SH-SY5Y (cell line): Measurements from ENCODE around the gene STOM.

Experiments used
- GATA2 ChIP-seq: IDR thresholded peaks from 2 replicates; pipeline ENCODE4 v1.6.1; 2011; ENCODE audit warnings: mild to moderate bottlenecking, low read depth, low read length
- GATA3 ChIP-seq: IDR thresholded peaks from 2 replicates; pipeline ENCODE4 v1.6.1; 2011; ENCODE audit warnings: low read depth, mild to moderate bottlenecking, low read length, moderate library complexity

- TF ChIP-seq GATA2 (no peak), GATA3 (no peak)
Observed at GRCh38 chr9:121292051-121292450, 78.0 kb downstream of the STOM start.
